ENCODE data around the gene MRPL28. TPM values are rescaled to one million over a fixed set of nuclear protein-coding genes. Genes with fewer than 3 reads are reported as not detected.
"Not testable (repeated sequence)": the region's sequence is repeated elsewhere in the genome, so short reads cannot be mapped to it uniquely, and the experiment has no call there.

The MRPL28 gene
- polyA plus RNA-seq, 1 donor, result 47.8 TPM

- DNase-seq, result no peak
Measured at GRCh38 chr16:359067-359763, 11.1 kb downstream of the MRPL28 start.

GRCh38 chr16:356741-357140 is 13.6 kb downstream of the MRPL28 start:
- DNase-seq, result no peak

- DNase-seq, result no peak
Measured at GRCh38 chr16:354971-355461, 15.3 kb downstream of the MRPL28 start.

DNA sequence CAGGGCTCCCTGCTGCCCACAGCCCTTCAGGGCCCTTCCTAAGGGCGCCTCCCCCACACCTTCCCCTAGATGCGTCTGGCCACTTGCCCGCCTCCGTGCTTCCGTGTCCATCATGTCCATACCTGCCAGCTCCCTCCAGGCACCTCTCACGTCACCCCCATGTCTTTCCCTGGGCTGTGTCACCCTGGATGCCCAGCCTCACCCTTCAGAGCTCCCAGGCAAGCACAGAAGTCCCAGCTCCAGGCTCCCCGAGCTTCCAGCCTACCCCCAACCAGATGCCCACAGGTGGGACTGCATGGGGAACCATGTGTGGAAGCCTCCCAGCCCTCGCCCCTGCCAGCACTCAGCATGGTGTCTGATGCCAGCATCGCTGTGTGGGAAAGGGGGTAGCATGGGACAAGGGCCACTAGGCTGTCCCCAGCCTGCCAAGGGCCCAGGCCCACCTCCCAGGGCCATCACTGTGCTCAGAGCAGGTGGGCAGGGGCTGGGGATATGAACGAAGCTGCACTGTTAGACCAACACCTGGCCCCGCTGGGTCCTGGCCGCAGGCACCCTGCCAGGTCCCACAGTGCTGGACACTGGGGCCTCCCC is 16.0 kb downstream of the MRPL28 start:
- no peak for DNase-seq

GRCh38 chr16:353404-354290 is 16.7 kb downstream of the MRPL28 start:
- DNase-seq, result no peak

GRCh38 chr16:352547-353403 is 17.6 kb downstream of the MRPL28 start, which contains the start of gene AXIN1:
Gene AXIN1, minus strand, starts transcription at chr16:352723. Its CDS starts 5,698 bp downstream, at chr16:347025.
- peak; percentile 86 for DNase-seq

GRCh38 chr16:351804-352520 is 18.4 kb downstream of the MRPL28 start:
- DNase-seq, result no peak

DNA sequence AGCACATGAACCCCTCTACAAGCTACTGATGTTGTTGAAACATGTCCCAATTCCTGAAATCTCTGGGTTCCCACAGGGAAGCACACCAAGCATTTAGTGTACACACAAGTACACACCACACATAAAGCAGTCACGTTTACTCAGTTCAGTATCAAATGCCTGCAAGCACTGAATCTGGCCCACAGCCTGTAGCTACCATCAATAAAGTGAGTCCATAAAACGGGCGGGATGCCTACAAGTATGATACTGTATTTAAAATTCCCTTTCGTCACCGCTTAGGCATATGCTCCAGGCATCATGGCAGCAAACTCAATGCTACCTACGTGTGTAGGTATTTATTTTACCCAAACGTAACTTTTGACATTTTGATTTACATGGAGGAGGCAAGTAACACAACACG is 20.1 kb downstream of the MRPL28 start:
- no peak for DNase-seq

GRCh38 chr16:349211-349610 is 21.1 kb downstream of the MRPL28 start:
- no peak for DNase-seq

GRCh38 chr16:348495-348894 is 21.8 kb downstream of the MRPL28 start:
- not testable (repeated sequence) for DNase-seq

DNA sequence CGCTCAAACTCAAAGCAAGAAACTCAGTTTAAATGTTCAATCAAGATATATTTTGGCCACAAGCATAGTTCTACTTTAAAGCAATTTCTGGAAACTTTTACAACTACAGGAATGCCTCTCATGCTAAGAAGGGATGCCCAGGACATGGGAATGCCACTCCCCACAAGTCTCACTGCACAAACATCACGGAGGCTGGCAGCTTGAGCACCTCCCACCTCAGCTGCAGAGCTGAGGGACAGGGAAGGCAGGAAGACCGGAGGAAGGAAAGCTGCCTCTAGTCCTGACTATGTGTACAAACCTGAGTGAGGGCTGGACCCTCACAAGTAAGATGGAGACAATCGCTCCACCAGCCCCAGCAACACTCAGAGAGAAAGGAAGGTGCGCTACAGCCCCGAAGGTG is 23.1 kb downstream of the MRPL28 start:
- no peak for DNase-seq

- DNase-seq, result no peak
Measured at GRCh38 chr16:346587-346986, 23.8 kb downstream of the MRPL28 start.

DNA sequence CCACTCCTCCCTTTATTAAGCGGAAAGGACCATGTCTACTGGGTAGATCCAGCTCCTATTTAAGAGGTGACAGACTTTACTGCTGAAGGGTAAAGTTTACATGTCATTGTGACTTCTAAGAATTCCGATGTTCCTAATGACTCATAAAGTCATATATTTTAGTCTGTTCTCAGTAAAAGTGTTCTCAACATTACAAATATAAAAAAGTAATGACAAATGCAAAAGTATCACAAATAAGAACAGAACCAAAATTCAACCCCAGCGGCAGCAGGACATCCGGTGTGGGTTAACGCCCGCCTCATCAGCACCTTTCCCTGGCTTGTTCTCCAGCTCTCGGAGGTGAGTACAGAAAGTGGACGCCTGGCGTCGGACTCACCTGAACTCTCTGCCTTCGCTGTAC is 24.6 kb downstream of the MRPL28 start:
- DNase-seq, result no peak

- no peak for DNase-seq
Measured at GRCh38 chr16:342455-343213, 27.7 kb downstream of the MRPL28 start.

DNA sequence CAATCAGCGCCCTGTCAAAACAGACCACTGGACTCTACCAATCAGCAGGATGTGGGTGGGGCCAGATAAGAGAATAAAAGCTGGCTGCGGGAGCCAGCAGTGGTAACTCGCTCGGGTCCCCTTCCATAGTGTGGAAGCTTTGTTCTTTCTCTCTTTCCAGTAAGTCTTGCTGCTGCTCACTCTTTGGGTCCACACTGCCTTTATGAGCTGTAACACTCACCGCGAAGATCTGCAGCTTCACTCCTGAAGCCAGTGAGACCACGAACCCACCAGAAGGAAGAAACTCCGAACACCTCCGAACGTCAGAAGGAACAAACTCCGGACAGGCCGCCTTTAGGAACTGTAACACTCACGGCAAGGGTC is 28.4 kb downstream of the MRPL28 start:
- DNase-seq, result not testable (repeated sequence)

DNA sequence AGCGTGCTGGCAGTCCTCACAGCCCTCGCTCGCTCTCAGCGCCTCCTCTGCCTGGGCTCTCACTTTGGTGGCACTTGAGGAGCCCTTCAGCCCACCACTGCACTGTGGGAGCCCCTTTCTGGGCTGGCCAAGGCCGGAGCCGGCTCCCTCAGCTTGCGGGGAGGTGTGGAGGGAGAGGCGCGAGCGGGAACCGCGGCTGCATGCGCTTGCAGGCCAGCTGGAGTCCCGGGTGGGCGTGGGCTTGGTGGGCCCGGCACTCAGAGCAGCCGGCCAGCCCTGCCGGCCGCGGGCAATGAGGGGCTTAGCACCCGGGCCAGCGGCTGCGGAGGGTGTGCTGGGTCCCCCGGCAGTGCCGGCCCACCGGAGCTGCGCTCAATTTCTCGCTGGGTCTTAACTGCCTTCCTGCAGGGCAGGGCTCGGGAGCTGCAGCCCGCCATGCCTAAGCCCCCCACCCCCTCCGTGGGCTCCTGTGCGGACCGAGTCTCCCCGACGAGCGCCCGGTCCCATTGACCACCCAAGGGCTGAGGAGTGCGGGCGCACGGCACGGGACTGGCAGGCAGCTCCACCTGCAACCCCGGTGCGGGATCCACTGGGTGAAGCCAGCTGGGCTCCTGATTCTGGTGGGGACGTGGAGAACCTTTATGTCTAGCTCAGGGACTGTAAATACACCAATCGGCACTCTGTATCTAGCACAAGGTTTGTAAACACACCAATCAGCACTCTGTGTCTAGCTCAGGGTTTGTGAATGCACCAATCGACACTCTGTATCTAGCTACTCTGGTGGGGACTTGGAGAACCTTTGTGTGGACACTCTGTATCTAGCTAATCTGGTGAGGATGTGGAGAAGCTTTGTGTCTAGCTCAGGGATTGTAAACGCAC is 29.0 kb downstream of the MRPL28 start:
- not testable (repeated sequence) for DNase-seq

- DNase-seq, result no peak
Measured at GRCh38 chr16:340370-341091, 29.8 kb downstream of the MRPL28 start.

- DNase-seq, result no peak
Measured at GRCh38 chr16:339680-340079, 30.7 kb downstream of the MRPL28 start.

GRCh38 chr16:337975-338575 is 32.3 kb downstream of the MRPL28 start:
- no peak for DNase-seq

Data from hindlimb muscle (tissue), 1 donor.